Measurements from ENCODE around the gene STK32A.

STK32A gene

GRCh38 chr5:147267082-147267832 lies 32.4 kb downstream of the STK32A start:
- no peak for DNase-seq

- no peak for DNase-seq
These were observed 41.7 kb downstream of the STK32A start for GRCh38 chr5:147276497-147276896.

- DNase-seq, result no peak
These were observed 51.5 kb downstream of the STK32A start for GRCh38 chr5:147286296-147286695.

DNA sequence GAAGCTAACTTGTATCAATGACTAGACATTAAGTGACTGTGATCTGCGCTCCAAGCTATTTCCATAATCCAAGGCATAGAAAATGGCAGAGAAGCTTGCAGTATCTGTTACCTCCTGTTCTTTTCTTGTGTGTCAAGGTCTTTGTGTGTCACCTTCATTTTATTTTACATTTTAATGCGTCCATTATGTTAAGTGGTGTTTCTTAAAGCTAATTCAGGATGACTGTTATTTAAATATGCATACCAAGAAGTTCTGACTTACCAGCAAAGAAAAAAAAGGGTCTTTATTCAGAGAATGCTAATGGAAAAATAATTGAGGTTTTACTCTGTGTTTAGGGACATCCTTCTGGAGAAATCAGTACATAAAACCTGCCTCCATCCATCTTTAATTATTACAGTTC lies 52.3 kb downstream of the STK32A start:
- no peak for DNase-seq

DNA sequence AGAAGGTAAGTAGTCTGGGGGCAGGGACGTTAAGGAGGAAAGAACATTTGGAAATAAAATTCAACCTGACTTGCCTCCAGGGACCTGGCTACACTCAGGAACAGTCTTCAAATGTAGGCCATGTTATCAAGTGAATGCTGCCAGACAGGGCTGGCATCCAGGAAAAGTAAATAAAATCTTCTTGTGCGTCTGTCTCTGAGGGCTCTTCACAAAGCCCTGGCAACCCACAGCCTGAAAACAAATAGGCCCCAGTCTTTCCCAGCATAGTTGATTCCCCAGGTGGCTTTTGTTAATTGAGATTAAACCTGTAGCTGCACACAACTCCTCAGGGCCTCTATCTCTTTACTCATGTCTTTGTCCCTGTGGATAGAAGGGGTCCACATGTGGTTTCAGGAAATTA lies 55.4 kb downstream of the STK32A start:
- DNase-seq, result no peak

DNA sequence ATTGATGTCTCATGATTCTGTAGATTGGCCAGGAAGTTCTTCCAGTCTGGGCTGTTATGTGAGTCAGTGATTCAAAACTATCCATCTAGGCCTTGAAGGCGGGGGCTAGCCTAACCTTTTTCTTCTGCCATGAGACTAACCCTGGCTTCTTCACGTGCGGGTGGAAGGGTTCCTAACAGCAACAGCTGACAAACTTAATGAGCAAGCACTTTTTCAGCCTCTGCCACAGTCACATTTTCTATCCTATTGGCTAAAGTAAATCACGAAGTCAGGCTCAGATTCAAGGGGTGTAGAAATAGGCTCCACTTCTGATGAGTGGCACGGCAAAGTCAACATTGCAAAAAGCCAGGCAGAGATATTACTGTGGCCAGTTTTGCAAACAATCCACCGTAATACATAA lies 68.4 kb downstream of the STK32A start:
- DNase-seq, result no peak

DNA sequence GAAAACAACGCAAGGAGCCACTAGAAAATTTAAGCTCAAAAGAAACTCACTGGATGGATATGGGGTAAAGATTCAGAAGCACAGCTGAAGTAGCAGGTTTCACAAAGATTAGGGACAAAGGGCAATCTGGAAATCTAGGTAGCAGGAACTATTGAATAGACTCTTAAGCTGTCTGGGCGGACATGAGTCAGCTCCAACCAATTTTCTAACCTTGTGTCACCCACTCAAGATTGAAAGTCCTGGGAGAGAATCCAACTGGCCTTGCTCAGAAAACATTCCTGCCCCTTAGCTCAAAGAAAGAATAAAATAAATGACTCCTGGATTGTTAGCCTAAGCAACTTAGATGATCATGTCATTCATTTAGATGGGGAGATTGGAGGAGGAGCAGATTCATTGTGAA lies 69.2 kb downstream of the STK32A start:
- no peak for DNase-seq

- DNase-seq, result no peak
These were observed 70.3 kb downstream of the STK32A start for GRCh38 chr5:147305147-147305546.

DNA sequence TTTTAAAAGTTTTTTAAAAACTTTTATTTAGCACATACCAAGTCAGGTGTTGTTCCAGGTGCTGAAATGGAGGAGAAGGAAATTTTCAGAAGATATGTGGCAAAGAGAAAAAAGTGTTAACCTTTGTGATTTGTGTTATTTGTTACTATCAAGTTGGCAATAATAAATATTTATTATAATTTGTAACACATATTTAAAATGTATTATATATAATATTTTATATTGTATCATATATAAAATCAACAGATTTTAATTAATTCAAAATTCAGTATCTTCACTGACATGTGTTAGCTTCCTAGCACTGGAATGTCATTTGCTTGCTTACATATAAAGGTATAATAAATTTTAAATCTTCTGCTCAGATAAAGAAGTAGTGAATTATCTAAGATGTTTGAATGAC lies 71.5 kb downstream of the STK32A start:
- no peak for DNase-seq

GRCh38 chr5:147307170-147307569 lies 72.3 kb downstream of the STK32A start:
- DNase-seq, result no peak

- DNase-seq, result no peak
These were observed 74.8 kb downstream of the STK32A start for GRCh38 chr5:147309621-147310020.

DNA sequence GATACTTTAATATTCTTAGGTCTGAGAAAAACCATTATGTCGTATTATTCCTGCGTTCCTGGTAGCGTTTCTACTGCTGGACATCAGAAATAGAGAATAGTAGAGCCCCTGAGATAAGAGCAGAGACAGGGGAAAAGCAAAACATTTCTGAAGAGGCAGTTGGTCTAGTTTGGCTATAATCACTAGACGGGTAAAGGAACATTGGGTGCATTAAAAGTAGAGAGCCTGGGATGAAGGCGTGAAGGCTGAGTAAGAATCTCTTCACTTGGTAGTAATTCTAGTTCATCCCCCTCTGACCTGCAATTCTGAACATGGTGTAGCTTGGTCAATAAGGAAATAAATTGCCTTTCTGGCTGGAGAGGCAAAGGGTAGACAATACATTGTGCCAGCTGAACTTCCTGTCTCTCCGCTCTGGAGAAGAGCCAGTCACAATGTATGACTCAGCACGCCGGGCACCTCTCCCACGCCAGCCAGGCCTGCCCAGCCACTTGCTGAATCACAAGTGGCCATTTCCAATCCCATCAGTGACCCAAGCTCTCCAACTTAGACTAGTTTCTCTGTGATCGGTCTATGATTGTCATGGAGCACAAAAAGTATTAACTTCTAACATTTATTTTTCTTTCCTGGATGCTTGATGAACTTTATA lies 75.4 kb downstream of the STK32A start:
- DNase-seq, result no peak

DNA sequence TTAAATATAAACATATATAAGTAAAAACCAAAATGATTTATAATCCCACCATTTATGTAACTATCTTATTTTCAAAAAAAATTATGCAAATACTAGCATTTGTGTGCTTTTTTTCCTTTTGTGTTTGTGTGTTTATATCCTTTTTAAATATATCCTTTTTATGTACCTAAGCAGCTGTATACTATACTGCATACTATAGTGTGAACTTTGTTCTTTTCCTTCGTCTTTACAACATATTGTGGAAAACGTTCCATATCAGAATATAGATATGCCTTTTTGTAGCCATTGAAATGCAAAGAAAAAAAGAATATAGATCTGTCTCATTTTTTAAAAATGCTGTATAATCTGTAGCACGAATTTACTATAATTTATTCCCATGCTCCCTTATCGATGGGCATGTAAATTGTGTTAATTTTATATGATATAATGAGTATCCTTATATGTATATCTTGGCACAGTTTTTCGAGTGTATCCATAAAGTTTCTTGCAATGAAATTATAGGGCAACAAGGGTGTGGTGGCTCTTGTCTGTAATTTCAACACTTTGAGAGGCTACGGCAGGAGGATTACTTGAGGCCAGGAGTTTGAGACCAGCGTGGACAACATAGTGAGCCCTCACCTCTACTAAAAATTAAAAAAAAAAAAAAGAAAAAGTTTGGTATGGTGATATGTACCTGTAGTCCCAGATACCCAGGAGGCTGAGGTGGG lies 83.3 kb downstream of the STK32A start:
- no peak for DNase-seq

DNA sequence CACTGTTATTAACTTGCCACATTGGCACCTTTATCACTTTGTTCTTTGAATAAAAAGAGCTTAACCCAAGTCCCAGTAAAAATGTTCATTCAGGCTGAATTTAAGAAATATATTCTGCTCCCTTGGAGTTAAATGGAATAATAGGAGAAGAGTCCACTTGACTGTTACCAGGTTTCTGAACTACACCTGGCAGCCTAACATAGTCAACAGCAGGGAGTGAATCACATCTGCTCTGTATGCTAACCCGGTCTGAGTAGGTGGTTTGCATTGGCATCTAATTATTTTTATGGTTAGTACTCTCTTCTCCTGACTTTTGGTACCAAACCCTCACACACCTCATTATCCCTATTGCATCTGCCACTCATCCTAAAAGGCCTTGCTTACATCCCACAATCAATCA lies 86.7 kb downstream of the STK32A start:
- DNase-seq, result no peak

DNA sequence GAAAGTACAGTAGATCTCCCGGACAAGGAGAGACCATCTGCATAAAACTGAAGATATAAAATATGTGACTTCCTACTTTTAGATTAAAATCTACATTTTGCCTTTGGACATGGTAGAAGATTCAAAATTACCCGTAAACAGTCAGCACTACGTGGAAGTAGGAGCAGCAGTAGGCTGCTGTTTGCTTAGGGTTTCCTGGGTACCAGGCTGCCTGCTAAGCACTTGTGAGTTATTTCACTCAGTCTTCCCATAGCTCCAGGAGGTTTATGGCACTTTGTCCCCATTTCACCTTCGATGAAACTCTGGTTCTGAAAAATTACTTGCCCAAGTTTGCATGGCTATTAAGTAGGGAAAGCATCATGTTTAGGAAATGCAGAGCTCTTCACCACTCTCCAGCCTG lies 92.6 kb downstream of the STK32A start:
- DNase-seq, result no peak

DNA sequence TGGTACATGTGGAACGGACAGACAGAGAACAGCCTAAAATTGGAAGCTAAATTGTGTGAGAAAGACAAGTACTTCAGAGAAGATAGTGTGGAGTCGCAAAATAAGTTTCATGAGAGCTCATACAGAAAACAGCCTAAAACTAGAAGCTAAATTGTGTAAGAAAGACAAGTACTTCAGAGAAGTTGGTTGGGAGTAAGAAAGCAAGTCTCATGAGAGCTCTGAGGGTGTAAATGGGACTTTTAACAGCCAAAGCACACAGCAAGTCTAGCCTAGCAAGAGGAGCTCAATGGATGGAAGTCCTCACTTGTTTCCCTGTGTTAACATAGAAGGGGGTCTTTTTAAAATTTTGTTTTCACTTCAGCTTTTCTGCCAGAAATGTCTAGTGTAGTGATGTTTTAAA lies 93.1 kb downstream of the STK32A start:
- no peak for DNase-seq

GRCh38 chr5:147332658-147333057 lies 97.8 kb downstream of the STK32A start:
- no peak for DNase-seq

- DNase-seq, result no peak
These were observed 102.0 kb downstream of the STK32A start for GRCh38 chr5:147336876-147337275.

DNA sequence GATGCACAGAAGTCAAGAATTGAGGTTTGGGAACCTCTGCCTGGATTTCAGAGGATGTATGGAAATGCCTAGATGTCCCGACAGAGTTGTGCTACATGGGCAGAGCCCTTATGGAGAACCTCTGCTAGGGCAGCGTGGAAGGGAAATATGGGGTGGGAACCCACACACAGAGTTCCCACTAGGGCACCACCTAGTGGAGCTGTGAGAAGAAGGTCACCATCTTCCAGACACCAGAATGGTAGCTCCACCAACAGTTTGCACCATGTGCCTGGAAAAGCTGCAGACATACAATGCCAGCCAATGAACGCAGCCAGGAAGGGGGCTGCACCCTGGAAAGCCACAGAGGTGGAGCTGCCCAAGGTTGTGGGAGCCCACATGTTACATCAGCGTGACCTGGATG lies 104.5 kb downstream of the STK32A start:
- no peak for DNase-seq

- DNase-seq, result no peak
These were observed 106.1 kb downstream of the STK32A start for GRCh38 chr5:147340941-147341340.

DNA sequence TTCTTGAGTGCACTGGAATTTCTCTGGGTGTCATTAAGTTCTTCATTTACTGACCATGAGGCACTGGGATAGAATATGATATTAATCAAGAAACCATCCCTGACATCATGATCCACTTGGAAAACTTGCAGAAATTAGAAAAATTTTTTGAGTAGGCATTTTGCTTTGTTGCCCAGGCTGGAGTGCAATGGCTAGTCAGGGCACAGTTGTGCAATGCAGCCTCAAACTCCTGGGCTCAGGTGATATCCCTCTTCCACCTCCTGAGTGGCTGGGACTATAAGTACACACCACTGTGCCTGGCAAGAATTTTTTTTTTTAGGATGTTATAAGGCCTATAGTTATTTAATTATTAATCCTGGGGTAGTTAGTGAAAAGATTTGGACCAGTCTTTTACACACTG lies 106.5 kb downstream of the STK32A start:
- no peak for DNase-seq

- no peak for DNase-seq
These were observed 110.0 kb downstream of the STK32A start for GRCh38 chr5:147344861-147345260.

DNA sequence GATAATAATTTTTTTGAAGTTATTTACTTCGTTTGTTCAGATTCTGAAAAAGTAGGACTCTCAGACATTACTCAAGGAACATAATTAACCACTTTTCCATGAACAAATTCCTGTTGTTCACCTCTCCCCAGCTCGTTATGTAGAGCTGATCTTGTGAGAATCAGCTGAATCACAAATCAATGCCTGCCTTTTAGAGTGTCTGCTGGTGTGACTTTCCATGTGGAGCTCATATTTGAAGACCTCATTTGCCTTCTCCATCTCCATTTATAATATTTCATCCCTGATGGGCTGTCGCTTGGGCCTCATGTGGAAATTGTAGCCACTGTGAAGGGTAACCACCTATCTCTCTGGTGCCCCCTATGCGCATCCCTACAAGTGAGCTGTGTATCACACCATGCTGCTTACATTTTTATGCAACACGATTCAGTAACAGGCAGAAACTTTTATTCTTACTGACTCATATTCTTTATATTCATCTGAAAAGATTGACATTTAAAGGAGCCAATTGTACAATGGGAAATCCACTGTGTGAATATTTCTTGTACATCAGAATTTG lies 111.3 kb downstream of the STK32A start:
- no peak for DNase-seq

DNA sequence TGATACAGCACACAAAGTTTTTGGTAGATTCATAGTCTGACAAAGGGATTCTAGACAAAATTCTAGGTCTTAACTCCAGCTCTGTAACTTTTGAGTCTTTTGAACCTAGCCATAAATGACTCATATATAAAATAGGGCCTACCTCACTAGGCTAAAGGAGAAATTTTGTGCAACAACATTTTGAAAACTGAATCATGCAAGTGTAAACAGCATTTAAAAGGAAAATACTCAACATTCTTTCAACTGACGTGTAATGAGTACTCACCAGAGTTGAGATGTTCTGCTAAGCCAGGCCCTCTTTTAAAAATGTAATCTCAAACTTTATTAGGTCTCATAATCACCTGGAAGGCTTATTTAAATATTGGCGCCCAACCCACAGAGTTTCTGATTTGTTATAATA lies 113.2 kb downstream of the STK32A start:
- no peak for DNase-seq
